Putamen (tissue), 1 donor: ENCODE data around the gene BRME1.
A peak's percentile ranks its signal among the peaks of the same experiment; 100 is the strongest.

Experiments used
- DNase-seq: peaks from one replicate; pipeline ENCODE4 v3.0.0-alpha.2; 2016; ENCODE audit warnings: low spot score

BRME1 gene

DNA sequence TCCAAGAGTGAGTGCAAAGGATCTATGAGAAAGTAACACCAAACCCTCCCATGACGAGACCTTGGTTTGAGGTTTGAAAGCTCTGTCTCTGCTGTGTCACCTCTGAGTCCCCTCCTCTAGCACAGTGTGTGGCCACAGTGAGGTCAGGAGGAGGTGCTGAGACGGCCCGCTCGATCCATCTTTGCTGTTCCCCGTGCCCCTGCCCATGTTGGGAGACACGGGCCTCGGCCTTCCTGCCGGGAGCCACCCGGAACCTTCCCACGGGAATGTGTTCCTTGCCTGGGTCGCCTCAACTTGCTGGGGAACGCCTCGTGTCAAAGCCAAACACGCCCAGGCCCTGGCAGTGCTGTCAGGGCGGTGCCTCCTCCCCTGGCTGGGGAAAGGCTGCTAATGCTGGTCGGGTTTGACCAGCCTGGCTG lies 18.9 kb downstream of the BRME1 start:
- DNase-seq = no peak

DNA sequence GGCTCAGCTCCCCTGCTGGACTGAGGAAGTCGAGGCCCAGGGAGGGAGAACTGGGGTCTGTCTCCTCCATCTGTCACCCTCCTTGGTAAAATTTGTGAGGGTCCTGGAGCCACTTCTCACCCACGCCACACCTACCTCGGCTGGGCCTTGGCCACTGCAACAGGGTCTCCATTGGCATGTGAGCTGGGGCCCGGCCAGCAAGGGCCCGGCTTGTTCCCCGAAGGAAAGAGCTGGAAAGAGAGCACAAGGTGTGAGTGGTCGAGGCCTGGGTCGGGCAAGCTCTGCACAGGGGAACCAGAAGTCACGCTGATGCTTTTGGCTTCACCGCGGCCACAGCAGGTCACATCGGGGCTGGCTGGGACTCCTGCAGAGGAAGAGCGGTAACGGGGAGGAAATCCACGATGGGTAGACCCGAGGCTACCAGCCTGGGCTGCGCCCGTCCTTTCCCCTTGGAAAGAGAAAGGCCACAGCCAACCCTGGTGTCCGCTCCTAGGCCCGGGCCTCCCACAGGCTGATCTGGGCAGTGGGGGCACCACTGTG lies 20.0 kb downstream of the BRME1 start:
- DNase-seq = no peak

DNA sequence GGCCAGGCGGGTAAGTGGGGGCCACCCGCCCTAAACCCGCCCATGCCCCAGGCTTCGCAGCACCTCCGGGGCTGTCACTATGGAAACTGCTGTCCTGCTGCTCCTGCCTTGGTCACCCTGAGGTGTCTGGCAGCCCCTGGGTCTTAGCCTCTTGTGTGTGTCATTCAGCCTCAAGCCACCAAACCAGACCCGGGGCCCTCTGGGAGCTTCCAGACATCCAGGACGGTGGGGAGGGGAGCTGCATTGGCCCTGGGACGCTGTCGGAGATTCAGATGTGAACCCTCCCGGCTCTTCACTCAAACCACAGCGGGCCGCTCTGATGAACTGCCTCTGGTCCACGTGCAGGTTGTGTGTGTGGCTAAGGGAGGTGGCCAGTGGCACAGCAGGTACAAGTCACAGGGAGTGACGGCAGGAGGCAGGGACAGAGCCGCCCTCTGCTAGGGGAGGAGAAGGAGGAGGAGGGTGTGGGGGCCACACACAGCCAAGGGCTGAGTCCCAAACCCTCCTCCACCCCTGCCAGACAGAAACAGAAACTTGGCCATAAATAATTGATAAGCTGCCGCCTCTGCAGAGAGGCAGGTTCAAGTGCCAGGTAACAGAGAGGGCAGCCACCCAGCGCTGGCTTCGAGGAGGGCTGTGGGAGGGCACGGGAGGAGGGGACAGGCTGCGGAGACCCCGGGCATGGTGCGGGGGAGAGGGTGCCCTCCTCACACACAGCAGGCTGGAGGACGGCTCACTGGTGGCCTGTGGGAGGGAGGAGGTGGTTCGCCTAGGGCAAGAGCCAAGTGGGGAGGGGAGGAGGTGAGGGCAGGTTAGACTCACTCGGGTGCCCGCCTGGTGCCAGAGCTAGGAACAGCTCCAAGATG lies 21.0 kb downstream of the BRME1 start:
- DNase-seq = no peak

DNA sequence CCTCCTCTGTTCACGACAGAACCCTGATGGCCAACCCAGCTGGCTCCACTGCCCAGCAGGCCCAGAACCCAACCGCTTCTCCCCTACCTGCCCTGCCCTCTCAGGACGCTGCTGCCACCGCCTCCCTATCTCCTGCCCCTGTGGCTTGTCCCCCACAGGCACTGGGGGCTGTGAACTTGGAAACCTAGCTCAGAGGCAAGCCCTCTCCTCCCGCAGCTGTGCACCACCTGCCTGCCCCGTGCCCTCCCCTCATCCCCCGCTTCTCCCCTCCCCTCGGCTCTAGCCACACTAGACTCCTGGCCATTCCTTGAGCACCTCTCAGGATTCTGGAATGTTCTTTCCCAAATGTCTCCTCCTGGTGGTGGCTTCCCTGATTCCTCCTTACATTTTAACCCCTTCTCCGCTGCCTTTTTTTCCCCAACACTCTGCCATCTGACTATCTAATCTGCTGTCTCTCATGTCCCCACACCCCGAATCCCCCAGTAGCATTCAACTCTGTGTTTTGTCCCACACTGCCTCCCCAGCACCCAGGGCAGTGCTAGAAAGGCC lies 22.3 kb downstream of the BRME1 start:
- DNase-seq = no peak

DNA sequence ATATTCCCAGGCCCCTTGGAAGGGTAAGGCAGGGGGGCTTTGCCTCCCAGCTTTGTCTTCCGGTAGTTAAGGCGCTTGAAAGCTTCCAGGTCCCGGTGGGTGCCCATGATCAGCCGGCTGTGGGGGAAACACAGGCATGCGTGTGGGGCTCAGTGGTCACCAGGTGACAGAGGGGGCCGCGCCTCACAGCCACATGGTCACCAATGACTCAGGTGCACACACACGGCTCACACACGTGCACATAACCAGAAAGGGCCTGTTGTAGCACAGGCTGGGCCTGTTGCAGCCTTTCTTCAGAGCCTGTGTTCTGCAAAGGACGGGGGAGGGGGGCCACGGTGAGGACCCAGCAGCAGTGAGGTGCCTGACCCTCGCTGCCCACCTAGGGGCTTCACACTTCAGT lies 23.1 kb downstream of the BRME1 start:
- DNase-seq = no peak

DNA sequence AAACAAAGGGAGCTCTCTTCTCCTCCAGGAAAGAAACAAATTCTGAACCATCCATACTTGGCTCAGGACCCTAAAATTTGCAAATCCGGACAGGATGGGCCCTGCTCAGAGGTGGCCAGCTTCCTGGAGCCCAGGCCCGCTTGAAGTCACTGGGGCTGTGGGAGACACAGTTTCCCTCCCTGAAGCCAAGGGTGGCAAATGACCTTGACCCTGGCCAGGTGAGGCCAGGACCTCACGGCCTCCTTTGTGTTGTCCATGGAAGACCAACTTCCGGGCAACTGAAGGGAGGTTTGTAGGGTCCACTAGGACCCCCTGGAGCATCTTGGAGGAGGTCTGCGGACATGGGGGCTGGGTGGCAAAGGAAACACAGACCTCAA lies 23.5 kb downstream of the BRME1 start:
- no peak for DNase-seq

DNA sequence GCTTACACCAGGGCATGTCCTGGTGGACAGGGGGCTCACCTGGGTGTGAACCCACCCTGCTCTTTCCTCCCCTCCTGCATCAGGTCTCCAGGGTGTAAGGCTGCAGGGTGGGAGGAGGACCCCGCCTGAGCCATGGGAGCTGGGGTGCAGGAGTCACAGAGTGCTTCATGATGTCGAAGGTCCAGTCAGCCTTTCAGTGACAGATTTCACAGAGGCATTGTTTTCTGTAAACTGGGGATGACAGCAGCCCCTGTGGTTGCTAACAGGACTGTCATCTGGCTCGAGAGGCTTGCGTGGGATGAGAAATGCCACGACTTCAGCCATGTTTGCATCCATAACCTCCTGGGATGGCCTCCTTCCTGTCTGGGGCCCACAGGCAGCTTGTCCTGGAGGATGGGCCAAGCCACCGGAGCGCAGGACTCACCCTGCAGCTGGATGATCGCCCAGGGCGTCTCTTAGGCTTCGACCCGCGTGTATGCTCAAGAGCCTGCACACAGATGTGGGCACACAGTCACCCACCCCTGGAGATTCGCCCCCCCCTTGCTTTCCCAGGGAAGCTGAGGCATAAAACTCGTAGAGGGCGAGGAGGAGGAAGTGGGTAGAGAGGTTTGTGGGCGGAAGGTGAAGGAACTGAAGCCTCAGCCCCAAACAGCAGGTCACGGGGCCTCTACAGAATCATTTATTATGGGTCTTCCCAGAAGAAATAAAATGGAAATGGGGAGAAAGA lies 24.1 kb downstream of the BRME1 start:
- no peak for DNase-seq

DNA sequence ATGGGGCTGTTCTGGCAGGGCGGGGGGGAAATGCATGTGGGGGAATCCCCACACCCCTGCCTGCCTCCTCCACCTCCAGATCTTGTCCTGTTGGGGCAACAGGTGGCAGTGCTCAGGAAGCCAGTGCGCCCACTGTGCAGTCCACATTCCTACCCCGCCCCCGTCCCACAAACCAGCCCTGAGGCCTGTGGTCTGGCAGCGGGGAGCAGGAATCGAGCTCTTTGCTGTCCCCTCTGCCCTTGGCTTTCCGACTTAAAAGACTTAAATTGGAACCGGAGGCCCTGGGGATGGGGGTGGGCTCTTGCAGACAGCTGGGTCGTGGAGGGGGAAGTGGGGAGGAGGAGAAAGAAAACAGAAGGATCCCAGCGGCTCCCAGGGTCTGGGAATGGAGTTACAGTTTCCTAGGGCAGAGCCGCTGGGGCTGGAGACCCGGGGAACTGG lies 24.6 kb downstream of the BRME1 start:
- DNase-seq = no peak

DNA sequence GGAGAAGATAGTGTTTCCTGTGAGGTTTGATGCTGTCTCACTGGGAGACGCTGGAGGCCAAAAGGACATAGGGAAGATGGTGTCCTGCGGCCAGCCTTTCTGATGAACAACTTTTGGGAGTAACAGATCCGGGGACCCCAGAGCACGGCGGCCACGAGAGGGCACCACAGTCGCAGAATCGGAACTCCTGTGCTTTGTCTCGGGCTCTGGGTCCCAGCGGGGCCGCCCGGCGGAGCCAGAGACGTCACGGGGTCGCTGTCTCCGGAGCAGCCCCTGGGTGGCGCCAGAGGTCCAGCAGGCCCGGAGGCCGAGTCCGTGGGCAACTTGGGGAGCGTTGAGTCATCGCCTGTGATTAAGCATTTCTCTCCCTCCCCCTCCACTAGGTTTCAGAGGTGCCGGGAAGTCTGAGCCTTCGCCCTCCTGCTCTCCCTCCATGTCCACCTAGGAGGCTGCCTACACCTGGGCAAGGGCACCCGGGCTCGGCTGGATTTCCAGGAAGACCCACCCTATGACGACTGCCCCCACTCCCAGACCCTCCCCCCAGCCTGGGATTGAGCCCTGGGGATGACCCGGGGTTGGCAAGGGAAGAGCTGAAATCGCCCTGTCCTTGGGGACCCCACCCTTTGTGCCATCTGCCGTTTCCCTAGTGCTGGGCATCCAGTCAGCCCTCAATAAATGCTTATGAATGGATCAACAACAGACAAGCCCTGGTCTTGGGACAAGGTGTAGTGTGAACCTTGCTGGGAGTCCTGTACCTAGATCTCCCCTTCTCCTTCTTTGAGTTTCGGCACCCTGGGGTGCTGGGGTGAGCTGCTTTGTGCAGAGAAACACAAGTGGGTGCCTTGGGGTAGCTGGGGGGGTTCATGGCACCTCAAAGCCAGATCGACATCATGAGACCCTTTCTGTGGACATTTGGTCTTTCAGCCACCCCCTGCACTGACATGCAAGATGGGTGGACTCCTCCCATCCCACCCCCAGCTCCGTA lies 25.6 kb downstream of the BRME1 start:
- peak; percentile 92 for DNase-seq

DNA sequence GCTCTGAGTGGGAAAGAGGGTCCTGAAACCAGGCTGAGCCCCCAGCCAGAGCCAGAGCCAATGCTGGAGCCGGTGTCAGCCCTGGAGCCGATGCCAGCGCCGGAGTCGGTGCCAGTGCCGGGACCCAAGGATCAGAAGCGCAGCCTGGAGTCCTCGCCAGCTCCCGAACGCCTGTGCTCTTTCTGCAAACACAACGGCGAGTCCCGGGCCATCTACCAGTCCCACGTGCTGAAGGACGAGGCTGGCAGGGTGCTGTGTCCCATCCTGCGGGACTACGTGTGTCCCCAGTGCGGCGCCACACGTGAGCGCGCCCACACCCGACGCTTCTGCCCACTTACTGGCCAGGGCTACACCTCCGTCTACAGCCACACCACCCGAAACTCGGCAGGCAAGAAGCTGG lies 28.6 kb downstream of the BRME1 start:
- no peak for DNase-seq

DNA sequence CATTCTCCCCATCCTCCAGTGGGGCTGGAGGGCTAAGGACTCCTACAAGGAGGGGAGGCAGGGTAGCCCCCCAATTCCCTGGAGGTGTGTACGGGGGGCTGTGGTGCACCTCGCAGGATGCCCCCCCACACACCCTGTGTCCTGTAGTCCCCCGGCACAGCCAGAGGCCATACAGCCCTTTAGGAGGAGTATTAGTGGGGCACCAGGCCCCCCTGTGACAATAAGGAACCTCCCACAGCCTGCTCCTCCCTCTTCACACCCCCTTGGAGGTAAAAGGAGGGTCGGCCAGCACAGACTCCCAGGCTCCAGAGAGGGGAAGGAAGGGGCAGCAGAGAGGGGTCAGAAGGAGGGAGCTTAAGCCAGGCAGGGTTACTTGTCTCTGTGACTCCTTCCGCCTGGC lies 29.1 kb downstream of the BRME1 start, which contains the start of gene NANOS3:
NANOS3 (plus strand) TSS at position 301 of the 400 bp plus-strand sequence. CDS start 115 bp downstream, outside the sequence.
- no peak for DNase-seq

DNA sequence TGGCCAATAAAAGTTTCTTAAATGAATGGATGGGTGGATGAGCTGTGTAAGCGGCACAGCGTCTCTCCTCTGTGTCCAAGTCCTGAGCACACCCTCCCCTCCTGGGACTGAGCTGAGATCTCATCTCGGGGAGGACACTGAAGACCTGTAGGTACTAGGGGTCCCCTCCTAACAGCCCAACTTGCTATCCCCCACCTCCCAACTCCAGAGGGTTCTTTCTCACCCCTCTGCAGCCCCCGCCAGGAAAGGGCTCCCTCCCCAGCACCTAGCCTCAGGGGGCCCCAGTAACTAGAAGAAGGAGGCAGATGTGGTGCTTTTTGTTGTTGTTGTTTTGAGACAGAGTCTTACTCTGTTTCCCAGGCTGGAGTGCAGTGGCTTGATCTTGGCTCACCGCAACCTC lies 30.1 kb downstream of the BRME1 start:
- no peak for DNase-seq

DNA sequence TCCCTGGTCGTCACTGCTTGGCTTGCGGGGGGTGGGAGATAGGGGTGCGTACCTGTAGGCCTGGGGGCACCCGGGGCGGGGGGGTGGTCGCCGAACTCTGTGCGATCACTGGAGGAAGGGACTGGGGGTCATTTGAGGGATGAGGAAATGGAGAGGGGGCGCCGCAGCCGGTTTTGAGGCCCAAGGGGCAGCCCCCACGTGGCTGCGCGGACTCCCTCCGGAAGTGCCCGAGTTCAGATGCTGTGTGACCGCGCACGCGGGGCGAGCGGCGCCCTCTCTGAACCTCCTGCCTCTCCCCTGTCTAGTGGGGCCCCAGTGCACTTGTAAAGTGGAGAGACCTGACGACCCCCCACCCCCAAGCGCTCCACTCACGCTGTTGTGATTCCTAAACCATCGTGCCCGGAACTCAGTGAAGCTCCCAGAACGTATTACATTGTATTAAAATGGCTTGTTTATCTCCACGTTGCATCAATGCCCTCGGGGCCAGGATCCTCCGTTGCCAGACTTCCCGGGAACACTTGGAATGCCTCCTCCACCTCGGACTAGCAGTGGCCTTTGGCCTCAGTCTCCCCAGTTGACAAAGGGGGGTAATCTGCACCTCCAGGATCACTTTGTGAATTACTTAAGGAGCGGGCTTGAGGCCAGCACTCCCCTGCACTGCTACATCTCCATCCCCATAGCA lies 31.9 kb downstream of the BRME1 start:
- DNase-seq = no peak

DNA sequence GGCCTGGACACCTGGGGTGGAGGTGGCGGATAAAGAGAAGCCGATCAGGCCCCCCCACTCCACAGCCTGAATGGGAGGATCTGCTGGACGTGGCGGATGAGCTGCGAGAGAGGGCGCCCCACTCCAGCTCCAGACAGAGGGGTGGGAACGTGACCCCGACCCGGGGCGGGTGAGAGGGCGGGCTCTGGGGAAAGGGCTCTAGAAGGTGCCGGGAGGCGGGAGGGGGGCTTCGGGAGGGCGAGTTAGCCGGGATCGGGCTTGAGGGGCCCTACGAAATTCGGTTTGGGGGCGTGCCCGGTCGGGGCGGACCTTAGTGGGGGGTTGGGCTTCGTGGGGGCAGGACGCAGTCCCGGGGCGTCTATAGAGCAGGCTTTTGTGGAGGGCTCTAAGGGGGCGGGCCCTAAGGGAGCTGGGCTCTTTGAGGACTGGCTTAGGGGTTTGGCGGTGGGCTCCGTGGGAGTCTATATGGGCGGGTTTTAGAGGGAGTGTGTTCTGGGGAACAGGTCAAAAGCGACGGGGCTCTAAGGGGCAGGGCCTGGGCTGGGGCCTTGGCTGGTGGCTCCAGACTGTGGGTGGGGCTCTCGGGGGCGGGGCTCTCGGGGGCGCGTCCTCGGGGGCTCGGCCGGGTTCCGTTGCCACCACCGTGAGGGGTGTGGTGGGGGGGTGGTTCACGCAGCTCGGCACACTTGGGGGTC lies 33.1 kb downstream of the BRME1 start:
- DNase-seq = no peak

DNA sequence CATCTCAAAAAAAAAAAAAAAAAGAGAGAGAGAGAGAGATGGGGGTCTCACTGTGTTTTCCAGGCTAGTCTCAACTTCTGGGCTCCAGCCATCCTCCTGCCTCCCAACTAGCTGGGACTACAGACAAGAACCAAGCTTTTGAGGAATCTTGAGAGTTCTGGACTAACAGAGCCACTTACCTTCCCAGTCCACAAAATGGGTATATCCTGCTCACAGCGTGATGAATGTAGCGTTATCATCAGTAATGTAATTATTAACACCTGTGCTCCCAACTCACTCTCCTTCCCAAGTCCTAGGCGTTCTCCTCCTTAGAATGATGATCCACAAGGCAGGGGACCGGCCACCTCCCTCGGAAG lies 33.6 kb downstream of the BRME1 start:
- no peak for DNase-seq

DNA sequence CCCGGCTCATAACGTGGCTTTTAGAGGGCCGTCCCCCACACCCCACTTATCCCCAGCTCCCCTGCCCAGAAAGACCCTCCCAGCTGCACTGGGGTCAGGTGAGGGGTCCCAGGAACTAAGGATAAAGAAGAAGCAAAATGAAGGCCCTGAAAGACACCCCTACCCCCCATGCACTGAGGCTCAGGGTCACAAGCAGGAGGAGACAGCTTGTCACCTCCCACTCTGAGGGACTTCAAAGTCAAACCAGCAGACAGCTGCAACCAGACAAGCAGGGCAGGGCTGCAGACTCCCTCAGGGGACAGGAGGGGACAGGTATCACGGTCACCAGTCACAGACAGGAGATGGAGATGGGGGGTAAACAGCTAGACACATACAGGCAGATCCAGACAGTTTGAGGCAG lies 35.0 kb downstream of the BRME1 start:
- no peak for DNase-seq

DNA sequence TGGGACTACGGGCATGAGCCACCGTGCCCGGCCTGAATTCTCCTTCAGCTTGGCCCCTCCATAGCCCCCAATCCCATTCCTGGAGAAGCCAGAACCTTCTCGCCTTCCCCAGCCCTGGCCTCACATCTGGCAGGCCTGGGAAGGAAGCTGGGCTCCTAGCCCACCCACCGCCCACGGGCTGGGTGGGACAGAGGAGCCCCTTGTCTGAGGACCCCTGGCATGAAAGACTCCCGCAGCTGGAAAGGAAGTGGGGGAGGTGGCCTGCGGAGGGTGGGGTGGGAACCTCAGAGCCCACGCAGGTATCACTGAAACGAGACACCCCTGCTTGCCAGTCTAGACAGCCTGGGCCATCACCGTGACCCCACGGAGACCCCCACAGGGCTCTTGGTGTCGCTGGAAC lies 36.6 kb downstream of the BRME1 start:
- DNase-seq = no peak

DNA sequence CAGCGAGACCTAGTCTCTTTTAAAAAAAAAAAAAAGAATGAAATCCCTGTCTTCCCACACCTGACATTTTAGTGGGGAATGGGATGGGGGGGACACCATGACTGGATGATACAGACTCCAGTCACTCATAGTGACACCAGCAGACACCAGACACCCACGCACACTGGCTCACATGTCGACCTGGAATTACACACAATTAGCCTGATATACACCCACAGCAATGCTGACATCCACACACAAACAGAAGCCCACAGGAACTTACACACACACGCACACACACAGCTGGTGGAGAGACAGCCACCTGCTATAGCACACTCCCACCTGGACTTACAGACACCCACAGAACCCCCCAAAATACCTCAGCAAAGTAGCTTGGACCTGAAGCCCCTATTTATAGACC lies 37.3 kb downstream of the BRME1 start:
- DNase-seq = no peak

DNA sequence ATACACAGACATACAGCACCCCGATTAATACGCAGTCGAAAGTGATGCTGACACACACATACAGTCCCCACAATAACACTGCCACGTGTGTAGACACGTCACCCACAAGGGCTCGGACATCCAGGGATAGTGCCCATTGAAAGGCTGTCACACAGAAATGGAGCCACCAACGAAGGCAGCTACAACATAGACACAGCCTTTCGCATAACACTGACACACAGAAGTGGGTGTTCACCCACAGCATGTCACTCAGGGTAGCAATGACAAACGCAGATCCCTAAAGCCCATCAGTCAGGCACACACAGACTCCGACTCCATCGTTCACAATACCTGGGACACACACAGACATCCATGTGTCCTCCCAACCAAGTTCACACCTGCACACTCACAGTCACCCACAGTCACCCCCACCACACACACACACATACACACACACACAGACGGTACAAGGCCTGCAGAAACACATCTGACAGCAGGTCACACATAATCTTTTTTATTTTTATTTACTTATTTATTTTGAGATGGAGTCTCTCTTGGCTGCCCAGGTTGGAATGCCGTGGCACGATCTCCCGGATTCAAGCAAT lies 39.4 kb downstream of the BRME1 start:
- DNase-seq = no peak
